ENCODE measurements around the gene CCNQ. TPM values are rescaled to one million over a fixed set of nuclear protein-coding genes. Genes with fewer than 3 reads are reported as not detected.

CCNQ gene
- polyA plus RNA-seq, 1 of the 3 experiments (the other 2 are of a cell fraction), result 45.3 TPM

DNA sequence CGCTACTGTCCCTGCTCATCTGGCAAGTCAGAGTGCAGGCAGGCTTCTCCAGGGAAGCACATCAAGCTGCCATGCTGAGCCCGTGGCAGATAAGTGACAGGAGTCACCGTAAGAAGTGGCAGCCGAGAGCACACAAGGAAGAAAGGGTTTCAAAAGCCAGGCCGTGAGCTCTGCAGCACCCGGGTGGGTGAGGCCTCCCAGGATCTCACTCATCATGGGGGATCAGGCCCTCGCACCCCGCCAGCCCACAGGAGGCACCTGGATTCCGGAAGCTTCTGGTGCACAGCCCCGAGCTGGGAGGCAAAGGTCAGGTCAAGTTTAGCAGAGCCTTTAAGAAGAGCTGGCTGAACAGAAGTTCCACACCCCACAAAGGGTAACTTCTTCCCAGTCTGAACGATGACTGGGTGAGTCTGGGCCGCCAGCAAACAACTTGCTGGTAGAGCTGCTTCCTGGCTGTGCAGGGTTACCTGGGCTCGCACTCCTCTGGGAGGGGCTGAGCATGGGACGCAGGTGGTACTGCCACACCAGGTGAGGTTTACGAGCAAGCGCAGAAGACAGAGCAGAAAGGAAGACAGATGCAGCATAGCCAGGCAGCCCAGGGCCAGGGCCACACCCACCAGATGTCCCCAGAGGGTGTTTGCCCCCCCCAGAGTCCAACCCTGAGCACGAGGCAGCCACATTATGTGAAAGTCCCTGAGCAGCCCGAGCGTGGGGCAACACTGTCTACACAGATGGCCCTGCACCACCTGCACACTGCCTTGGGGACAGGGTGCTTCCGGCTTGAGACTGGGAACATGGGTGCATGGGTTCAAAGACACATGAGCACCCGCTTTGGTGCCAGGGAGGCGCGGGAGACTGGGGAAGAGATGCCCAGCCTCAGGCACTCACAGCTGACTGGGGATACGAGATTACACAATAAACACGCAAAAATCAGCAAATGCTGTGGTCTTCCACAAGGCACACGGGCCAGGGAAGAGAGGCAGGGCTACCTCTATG, 7.7 kb downstream of the CCNQ start:
- H3K36me3 ChIP-seq (replicated peaks in 1 of 2; ENCODE audit: control insufficient read depth in 1 of 2, insufficient read depth in 2 of 2, low read length in 1 of 2), result peaks cover 0 to 8% of the 10 kb centered on the region in 2 experiments
- H2AFZ ChIP-seq (ENCODE audit: low read depth), result no peak overlapping the region
- DNase-seq, result no peak
- H3K4me1 ChIP-seq (ENCODE audit: control insufficient read depth in 1 of 2, insufficient read depth in 2 of 2, low read depth in 1 of 2, low read length in 1 of 2), result peaks cover 0 to 23% of the 10 kb centered on the region in 2 experiments; a peak in 1 of 4 replicates
- no peak overlapping the region for H3K27ac ChIP-seq (ENCODE audit: low read depth in 2 of 2, low read length in 1 of 2)
- TF ChIP-seq POLR2AphosphoS5 (IDR thresholded peaks at IDR 0.05; ENCODE audit: low read depth, low read length), result no peak
- TF ChIP-seq USF1 (IDR thresholded peaks at IDR 0.05; ENCODE audit: borderline replicate concordance, low read depth), result no peak
- no peak for TF ChIP-seq MEF2A (IDR thresholded peaks at IDR 0.05; ENCODE audit: borderline replicate concordance, low read depth)
- TF ChIP-seq EP300 (IDR thresholded peaks at IDR 0.05; ENCODE audit: borderline replicate concordance in 1 of 2, low read depth in 1 of 2, low read length in 1 of 2), result no peak
- TF ChIP-seq TAF1 (IDR thresholded peaks at IDR 0.05; ENCODE audit: borderline replicate concordance, low read depth, low read length), result no peak
- TF ChIP-seq, protein P1, sequence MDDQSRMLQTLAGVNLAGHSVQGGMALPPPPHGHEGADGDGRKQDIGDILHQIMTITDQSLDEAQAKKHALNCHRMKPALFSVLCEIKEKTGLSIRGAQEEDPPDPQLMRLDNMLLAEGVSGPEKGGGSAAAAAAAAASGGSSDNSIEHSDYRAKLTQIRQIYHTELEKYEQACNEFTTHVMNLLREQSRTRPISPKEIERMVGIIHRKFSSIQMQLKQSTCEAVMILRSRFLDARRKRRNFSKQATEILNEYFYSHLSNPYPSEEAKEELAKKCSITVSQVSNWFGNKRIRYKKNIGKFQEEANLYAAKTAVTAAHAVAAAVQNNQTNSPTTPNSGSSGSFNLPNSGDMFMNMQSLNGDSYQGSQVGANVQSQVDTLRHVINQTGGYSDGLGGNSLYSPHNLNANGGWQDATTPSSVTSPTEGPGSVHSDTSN (IDR thresholded peaks at IDR 0.05), result no peak
- no peak for TF ChIP-seq FOXJ3 (CRISPR knock-in tag; IDR thresholded peaks at IDR 0.05)
- TF ChIP-seq GATA2 (CRISPR knock-in tag; IDR thresholded peaks at IDR 0.05), result no peak
- TF ChIP-seq, protein P2, sequence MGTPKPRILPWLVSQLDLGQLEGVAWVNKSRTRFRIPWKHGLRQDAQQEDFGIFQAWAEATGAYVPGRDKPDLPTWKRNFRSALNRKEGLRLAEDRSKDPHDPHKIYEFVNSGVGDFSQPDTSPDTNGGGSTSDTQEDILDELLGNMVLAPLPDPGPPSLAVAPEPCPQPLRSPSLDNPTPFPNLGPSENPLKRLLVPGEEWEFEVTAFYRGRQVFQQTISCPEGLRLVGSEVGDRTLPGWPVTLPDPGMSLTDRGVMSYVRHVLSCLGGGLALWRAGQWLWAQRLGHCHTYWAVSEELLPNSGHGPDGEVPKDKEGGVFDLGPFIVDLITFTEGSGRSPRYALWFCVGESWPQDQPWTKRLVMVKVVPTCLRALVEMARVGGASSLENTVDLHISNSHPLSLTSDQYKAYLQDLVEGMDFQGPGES (IDR thresholded peaks at IDR 0.05; ENCODE audit: low read depth, low read length), result no peak
- no peak for TF ChIP-seq MXI1 (IDR thresholded peaks at IDR 0.05; ENCODE audit: low read depth, low read length)
- no peaks in the 10 kb centered on the region for H3K9me2 ChIP-seq
- H4K20me1 ChIP-seq (ENCODE audit: insufficient read depth), result peaks cover 5% of the 10 kb centered on the region; the same call in 1 of the 2 replicates
- no peaks in the 10 kb centered on the region for H3F3A ChIP-seq (replicated peaks; ENCODE audit: insufficient read depth)
- H3K9me3 ChIP-seq, result no peaks in the 10 kb centered on the region
- POLR2A ChIA-PET, result no interaction called here
- H3K79me2 ChIP-seq (ENCODE audit: insufficient read depth), result peaks cover 7% of the 10 kb centered on the region; the same call in 1 of the 2 replicates
- H3K27me3 ChIP-seq (ENCODE audit: insufficient read depth), result peaks cover 40% of the 10 kb centered on the region
- no peak overlapping the region for H3K4me3 ChIP-seq (ENCODE audit: low read depth in 2 of 2, low read length in 1 of 2)
- CTCF ChIA-PET, result interaction anchor here (0.9 to 2.4 kb wide), 6 partner anchors 18 to 54 kb away, joined by 3 to 8 read pairs (median 4); no protein-coding TSS in a partner anchor
- no peak overlapping the region for H3K4me2 ChIP-seq
- 54% methylated on average over 26 of the region's 26 CpGs for WGBS (ENCODE audit: low lambda C conversion rate)
- H3K9ac ChIP-seq, result no peak overlapping the region
